D721Med (cell line): ENCODE data around the gene ARV1.
"Not testable (repeated sequence)": the region's sequence is repeated elsewhere in the genome, so short reads cannot be mapped to it uniquely, and the experiment has no call there.

Experiments
- DNase-seq: peaks from one replicate; pipeline ENCODE4 v3.0.0; 2011; ENCODE audit warnings: low spot score; ENCODE audit not compliant: insufficient read length
- FAIRE-seq: peaks from 2 replicates; lab custom pipeline; 2011; peaks lifted over from hg19 to GRCh38; lab: Jason Lieb, UNC
- CTCF ChIP-seq: IDR thresholded peaks from 2 replicates; pipeline ENCODE4 v1.5.1; 2012; ENCODE audit warnings: mild to moderate bottlenecking, control low read depth; ENCODE audit not compliant: insufficient read depth; ENCODE audit errors: missing control alignments

Gene ARV1

GRCh38 chr1:230982696-230983095 lies 3.8 kb downstream of the ARV1 start:
- FAIRE-seq (no peak), DNase-seq (no peak)
- no peak for TF ChIP-seq CTCF

DNA sequence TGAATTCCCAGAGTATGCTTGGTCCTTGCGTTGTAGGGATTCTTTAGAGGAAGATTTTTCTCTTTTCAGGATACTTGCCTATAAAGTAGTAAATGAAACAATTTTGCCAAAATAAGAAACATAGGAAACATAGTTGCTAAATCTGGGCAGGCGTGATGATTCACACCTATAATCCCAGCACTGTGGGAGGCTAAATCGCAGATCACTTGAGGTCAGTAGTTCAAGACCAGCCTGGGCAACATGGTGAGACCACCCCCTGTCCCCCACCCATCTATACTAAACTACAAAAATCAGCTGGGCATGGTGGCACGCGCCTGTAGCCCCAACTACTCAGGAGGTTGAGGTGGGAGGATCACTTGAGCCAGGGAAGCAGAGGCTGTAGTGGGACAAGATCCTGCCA lies 4.9 kb downstream of the ARV1 start:
- FAIRE-seq (no peak), DNase-seq (no peak)
- no peak for TF ChIP-seq CTCF

DNA sequence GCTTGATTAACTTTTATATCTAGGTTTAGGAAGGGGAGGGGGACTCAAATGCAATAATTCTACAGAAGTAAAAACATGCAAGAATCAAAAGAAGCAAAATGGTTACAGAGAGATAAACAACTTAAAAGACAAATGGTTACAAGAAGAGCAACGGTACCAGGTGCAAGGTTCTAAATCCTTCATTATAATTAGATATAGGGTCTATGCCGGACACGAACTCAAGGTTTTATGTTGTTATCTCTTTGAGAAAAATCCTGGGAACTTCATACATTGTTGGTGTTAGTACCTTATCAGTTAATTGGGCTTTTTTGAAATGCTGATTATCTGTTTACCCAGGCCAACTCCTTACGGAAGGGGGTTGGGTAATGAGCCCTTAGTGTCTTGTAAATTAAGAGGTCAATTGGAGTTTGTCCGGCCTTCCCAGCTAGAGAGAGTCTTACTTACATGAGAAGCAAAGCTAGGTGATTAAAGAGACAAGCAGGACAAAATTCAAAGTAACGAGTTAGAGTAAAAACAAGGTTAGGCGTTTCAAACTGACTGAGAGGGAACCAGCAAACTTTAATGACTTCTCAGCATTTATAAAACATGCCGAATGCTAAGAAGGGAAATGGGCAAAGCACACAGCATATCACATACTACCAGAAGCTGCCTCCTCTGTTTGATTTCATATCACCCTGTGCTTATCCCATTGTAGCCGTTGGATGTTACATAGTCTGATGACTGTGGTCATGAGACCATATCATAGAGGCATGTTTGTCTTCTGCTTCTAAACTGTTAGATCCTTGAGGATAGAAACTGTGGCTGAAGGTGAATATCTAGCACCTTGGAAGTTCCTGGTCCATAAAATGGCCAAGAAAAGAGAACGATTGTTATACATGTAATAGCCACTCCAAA lies 6.0 kb downstream of the ARV1 start:
- not testable (repeated sequence) for DNase-seq, FAIRE-seq

DNA sequence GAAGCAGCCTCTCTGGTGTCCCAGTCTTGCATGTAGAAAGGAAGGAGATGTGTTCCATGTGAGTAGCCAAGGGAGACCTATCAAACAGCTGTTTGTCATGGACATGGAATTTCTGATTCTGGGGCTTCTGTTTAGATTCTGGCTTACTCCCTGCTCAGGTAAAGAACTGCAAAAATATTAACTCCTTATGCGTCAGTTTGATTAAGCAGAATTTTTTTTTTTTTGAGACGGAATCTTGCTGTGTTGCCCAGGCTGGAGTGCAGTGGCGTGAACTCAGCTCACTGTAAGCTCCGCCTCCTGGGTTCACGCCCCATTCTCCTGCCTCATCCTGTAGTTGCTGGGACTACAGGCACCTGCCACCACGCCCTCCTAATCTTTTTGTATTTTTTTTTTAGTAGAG lies 6.8 kb downstream of the ARV1 start:
- DNase-seq (no peak), FAIRE-seq (no peak)
- no peak for TF ChIP-seq CTCF

GRCh38 chr1:230986976-230987375 lies 8.1 kb downstream of the ARV1 start:
- FAIRE-seq (no peak), DNase-seq (no peak)
- no peak for TF ChIP-seq CTCF

GRCh38 chr1:230987448-230987847 lies 8.6 kb downstream of the ARV1 start:
- TF ChIP-seq CTCF, result no peak
- peak; percentile 38 for FAIRE-seq
- DNase-seq, result no peak

- no peak for TF ChIP-seq CTCF
- FAIRE-seq, result no peak
- no peak for DNase-seq
These were observed 13.3 kb downstream of the ARV1 start for GRCh38 chr1:230992100-230992774.
